GM21526 (cell line): ENCODE measurements around the gene CXXC5.

Experiments used
- ATAC-seq: cut with Tn5 transposase; IDR thresholded peaks from one replicate; pipeline ENCODE4 v1.9.1; 2021; ENCODE audit warnings: moderate library complexity; ENCODE audit not compliant: unreplicated experiment, low FRiP score

Gene CXXC5

GRCh38 chr5:139690803-139691629, 42.9 kb downstream of the CXXC5 start:
- no peak for ATAC-seq

GRCh38 chr5:139692148-139692547, 44.0 kb downstream of the CXXC5 start:
- no peak for ATAC-seq

GRCh38 chr5:139692679-139693308, 44.6 kb downstream of the CXXC5 start:
- ATAC-seq: no peak

- ATAC-seq: no peak
Observed at GRCh38 chr5:139693676-139694364, 45.7 kb downstream of the CXXC5 start.

- ATAC-seq: no peak
Observed at GRCh38 chr5:139694556-139695177, 46.5 kb downstream of the CXXC5 start.

DNA sequence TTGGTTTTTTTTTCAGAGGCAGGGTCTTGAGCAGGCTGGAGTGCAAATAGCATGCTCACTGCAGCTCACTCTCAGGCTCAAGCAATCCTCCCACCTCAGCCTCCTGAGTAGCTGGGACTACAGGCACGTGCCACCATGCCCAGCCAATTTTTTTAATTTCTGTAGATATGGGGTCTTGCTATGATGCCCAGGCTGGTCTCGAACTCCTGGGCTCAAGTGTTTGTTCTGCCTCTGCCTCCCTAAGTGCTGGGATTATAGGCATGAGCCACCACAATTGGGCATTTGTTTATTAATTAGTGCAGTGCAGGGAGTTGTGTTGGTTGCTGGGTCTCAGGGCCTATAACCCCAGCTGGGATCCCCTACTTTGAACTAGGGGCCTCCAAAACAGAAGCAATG, 47.0 kb downstream of the CXXC5 start:
- ATAC-seq: no peak

DNA sequence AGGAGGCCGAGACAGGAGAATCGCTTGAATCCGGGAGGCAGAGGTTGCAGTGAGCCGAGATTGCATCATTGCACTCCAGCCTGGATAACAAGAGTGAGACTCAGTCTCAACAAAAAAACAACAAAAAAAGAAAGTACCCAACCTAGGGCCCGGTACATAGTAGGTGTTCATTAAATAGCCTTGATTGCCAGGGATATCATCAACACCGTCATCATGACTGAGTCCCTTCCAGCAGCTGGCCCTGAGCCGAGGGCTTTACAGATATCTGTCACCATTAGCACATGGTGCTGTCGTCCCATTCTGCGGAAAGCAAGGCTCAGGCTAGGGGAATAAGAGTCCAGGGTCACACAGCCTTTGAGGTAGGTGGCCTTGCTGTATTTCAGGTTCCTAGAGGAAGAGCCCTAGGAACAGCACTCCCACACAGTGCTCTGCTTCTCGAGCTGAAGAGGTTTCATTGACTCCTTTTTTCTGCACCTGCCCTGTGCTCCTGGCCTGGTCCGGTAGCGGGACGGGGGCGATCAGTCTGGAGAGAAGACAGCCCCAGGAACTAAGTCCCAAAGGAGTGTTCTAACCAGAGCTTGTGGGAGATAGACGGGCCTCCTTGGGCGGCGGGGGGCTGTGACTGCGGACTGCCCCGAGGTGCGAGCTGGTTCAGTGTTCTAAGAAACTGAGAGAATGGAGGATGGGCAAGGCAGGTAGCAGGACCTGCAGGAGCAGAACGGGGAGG, 48.2 kb downstream of the CXXC5 start:
- no peak for ATAC-seq

- no peak for ATAC-seq
Observed at GRCh38 chr5:139696894-139697658, 48.9 kb downstream of the CXXC5 start.

DNA sequence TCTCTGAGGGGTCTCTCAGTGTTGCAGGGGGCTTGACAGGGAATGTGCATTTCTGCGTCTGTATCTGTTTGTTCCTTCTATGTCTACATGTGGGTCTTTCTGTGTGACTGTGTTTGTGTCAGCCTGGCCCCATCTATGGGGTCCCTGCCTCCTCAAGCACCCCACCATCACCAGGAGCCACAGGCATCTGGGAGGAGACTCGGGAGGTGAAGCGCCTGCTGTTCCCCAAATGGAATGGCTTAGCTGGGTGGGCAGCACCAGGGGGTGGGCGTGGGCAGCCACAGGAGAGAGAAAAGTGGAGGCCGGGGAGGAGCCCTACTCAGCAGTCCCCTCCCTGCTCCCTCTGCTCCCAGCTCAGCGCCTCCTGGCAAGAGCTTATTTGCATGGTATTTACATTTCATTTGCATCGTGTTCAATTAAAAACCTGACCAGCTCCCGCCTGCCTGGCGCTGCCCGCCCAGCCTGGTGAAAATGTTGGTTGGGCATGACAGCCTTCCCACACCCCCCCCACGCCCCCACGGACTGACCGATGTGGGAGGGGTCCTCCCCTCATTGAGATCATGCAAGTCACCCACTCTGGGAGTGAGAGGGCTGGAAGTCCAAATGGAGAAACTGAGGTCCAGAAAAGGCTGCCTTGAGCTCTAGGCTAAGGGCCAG, 50.5 kb downstream of the CXXC5 start:
- ATAC-seq: no peak

GRCh38 chr5:139699351-139699750, 51.2 kb downstream of the CXXC5 start:
- ATAC-seq: no peak

DNA sequence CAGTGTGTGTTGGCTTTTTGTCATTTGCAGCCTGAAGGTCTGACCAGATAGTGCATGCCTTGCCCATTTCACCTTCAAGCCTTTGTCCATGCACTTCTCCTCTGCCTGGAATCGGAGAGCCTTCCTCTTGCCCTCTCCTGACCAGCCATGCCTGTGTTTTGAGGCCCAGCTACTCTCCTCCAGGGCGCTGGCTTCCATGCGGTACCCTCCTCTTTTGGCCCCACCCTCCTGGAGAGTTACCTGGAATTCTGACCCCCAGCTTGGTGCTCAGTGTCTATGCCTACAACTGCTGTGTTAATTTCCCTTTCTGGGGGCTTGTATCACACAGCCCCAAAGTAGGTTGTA, 52.5 kb downstream of the CXXC5 start:
- no peak for ATAC-seq

- ATAC-seq: no peak
Observed at GRCh38 chr5:139701056-139701741, 53.0 kb downstream of the CXXC5 start.

DNA sequence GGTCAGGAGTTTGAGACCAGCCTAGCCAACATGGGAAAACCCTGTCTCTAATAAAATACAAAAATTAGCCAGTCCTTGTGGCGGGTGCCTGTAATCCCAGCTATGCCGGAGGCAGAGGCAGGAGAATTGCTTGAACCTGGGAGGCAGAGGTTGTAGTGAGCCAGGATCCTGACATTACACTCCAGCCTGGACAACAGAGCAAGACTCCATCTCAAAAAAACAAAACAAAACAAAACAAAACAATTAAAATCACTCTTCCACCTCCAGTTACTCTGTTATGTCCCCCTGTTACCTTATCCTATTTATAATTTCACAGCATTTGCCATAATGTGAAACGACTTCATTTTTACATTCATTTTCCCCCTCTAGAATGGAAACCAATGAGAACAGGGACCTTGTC, 54.4 kb downstream of the CXXC5 start:
- ATAC-seq: no peak

- no peak for ATAC-seq
Observed at GRCh38 chr5:139704748-139705147, 56.6 kb downstream of the CXXC5 start.

GRCh38 chr5:139705191-139705590, 57.0 kb downstream of the CXXC5 start:
- ATAC-seq: no peak

- no peak for ATAC-seq
Observed at GRCh38 chr5:139705655-139706587, 57.8 kb downstream of the CXXC5 start.

DNA sequence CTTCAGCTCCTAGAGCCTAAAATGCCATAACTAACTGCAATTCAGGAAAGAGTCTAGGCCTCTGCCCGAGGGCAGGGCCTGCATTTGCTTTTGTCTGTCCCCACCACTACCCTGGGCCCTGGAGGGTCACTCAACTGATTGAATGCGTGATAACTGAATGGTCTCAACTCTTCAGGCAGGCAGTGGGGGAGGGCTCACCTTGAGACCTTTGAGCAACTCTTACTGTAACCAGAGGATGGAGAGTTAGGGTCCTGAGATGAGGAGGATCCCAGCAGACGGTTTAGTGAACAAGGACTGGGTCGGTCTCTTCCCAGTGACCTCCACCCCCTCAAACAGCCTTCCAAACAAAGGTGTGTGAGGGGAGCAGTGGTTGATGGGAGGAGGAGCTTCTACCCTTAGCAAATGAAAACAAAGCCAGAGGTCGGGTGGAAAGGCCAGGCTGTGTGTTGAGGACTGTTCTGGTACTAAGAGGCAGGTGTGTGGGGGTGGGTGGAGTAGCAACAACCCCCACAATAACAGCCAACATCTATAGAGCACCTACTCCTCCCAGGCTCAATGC, 59.4 kb downstream of the CXXC5 start:
- ATAC-seq: no peak
